Hematopoietic multipotent progenitor cell (in vitro differentiated cells): ENCODE data around the gene MAPRE2. TPM values are rescaled to one million over a fixed set of nuclear protein-coding genes. Genes with fewer than 3 reads are reported as not detected.

Experiments
- DNase-seq, 3 donors: peaks; one replicate each; pipeline ENCODE4 v3.0.0-alpha.2; 2011 to 2015; ENCODE audit warnings: low read depth in 2 of 3, low spot score in 2 of 3
- total RNA-seq: library from RNA; depleted of rRNA; stranded (reverse); fragments of >200 nt; gene quantifications from one replicate; pipeline ENCODE4 v1.2.3, GENCODE V29; 2012

The MAPRE2 gene
- total RNA-seq, 1 donor = 77.6 TPM

GRCh38 chr18:35117372-35117771, 76.2 kb downstream of the MAPRE2 start:
- no peak for DNase-seq

DNA sequence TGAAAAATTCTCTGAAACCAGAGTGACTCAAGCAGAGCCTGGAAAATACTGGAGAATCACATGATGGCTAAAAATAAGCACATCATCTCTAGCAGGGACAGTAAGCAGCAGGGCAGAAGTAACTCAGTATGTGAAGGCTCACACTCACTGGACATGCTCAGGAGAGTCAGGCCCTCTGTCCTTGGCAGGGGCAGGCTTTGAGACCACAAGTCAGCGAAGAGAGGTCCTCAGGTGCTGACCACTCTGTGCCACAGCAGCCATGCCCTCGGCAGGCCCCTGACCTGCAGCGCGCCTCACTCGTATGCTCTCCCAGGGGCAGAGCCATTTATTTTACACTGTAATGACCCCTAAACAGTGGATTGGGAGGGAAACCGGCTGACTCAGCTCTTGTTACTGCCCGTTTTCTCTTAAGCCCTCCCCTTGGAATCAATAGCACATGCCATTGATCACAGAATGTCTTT, 76.8 kb downstream of the MAPRE2 start:
- no peak for DNase-seq

GRCh38 chr18:35118641-35119040, 77.4 kb downstream of the MAPRE2 start:
- DNase-seq = no peak

GRCh38 chr18:35121038-35121437, 79.8 kb downstream of the MAPRE2 start:
- no peak for DNase-seq

DNA sequence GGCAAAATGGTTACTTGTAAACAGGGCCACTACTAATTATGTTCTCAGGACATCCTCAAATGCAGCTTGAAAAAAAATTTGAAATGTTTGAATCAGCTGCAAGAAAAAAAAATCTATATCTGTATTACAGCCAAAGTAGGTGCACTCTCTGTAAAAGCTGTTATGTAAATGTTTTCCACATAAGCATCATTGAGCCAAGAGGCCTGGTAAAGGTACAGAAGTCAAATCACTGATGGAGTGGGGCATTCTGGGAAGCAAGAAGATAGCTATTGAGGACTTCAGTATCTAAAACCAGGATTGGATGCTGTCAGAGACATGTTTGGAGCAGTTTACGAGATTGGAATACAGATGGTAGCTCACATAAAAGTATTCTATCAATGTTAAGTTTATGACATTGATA, 80.3 kb downstream of the MAPRE2 start:
- DNase-seq = no peak

DNA sequence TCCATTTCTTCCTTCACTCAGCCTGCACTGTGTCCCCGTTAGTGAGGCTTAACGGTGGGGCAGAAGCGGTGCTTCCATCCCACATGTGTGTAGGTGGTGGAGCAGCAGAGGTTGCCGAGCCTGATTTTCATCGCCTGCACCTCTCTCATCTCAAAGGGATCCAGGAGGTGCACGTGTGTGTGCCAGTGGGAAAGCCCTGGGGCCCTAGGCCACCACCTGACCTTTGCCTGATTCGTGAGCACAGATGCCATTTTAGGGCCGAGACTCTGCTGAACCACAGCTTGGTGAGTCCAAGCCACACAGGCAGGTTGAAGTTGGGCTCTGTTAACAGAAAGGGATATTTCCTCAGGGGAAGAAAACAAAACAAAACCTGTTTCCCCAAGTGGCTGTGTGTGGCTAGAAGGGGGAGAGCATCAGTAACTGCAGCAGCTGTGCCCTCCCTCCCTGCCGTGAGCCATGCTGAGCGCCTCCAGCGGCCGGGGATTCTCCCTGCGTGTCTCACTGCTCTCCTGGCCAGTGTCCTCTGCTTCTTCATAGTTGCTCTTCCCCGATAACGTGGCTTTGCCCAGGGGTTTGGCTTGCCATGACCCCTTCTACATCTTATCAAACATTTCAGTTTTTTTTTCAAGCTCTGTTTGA, 81.5 kb downstream of the MAPRE2 start:
- peak in 2 of 3 donors; percentile 16 to 58 for DNase-seq

DNA sequence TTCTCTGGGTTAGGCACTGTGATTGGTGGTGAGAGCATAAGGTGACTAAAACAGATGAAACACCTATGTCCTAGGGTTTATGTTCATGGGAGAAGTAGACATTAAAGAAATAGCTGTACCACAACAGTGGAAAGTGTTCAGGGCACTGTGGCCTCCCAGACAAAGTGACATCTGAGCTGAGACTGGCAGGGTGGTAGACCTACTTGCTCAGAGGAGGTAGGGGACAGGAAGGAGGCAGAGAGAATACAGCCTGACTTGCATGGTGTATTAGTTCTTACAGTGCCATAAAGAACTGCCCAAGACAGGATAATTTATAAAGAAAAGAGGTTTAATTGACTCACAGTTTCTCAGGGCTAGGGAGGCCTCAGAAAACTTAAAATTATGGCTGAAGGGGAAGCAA, 82.6 kb downstream of the MAPRE2 start:
- no peak for DNase-seq

DNA sequence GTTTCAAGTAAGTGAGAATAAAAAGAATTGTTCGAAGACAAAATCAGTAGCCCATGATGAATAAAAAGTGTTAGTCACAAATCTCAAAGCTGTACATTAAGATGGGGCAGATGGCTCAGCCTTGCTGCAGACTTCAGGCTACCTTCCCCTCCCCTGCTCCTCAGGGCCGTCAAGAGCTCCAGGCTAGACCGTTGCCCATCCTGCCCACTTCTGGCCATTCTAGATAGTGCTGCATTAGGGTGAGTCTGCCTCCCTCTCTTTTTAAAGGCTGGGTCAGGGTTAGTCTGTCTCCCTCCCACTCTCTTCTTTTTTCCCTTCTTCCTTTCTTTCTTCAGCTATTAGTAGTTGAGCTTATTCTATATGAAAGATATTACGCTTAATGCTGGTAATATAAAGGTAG, 86.0 kb downstream of the MAPRE2 start:
- DNase-seq = peak in 2 of 3 donors; percentile 21 to 24

DNA sequence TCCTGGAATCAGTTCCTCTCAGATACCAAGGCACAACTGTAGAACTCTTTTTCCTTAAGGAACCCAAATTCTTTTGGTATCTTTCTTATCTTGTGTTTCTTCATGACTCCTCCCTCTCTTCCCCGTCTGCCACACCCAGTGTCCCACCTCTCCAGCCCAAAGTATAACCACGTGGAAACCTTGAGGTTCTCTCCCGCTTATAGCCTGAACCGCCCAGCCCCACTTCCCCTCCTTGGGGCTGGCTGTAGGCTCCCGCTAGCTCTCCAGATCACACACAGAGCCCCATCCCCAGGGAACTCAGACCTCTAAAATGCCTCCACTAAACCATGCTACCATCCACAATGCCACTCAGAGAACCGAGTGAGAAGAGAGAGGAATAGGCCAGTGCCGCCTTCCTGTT, 87.5 kb downstream of the MAPRE2 start:
- no peak for DNase-seq

DNA sequence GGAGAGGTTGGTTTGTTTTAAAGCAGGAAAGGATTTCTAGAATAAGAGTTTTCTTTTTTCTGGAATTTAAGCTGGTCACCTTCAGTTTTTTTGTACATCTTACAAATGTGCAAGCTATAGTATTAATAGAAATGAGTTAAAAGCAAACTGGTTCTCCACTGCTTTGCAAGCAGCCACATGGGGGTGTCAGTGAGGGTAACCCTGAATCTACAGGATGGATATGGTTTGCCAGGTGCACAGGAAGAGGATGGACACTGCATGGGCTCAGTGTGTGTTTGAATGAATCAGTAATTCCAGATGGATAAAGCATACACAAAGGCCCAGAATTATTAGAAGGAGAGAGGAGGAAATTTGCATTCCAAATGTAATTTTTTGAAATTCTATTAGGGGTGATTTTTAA, 89.0 kb downstream of the MAPRE2 start:
- DNase-seq = no peak

DNA sequence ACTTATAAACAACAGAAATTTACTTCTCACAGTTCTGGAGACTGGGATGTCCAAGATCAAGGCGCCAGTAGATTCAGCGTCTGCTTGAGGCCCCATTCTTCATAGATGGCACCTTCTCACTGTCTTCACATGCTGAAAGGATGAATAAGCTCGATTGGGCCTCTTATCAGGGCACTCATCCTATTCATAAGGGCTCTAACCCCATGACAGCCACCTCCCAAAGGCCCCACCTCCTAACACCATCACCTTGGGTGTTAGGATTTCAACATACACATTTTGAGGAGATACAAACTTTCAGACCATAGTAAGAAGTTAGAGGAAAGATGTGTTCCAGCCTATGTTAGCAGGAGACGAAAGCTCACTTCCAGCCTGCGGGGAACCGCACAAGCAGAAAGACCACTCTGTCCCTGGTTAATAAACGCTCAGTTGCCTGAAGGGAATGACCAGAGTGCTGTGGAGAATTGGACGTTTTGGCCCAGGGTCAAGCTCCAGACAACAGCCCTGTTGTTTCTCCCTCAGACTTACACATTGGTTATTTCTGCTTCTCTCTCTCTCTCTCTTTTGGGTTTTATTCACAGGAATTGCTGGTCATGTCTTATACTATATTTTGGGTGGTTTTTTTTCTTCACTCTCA, 90.3 kb downstream of the MAPRE2 start:
- DNase-seq = no peak

DNA sequence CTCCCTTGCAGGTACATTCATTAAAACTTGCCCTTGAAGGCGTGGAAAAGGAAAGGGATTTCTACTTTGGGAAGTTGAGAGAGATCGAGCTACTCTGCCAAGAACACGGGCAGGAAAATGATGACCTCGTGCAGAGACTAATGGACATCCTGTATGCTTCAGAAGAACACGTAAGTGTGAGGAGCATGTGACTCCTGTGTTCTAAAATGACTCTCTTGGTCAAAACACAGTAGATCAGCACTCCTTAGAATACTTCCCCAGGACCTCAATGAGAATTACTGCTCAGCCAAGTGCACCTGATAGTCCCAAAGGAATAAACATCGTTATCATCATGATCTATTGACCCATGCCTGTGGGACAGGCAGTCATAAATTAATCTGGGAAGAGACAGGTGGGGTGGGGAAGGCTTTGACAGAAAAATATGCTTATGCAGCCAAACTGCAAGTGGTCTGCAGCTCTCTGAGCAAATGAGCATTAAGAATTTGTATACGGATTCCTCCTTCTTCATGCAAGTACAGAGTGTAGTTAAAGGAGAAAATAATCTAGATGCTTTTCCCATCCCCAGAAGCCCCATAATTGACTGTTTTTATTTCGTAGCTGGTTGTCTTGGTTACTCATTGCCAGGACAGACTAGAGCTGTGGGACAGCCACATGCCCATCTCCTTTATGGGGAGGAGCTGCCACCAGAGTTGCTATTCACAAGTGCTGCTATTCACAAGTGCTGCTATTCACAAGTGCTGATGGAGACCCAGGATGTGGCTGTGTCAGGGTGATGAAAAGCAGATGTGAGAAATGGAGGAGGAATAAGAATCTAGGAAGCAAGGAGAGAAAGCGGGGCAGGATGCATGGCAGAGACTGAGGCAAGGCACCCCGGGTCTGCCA, 91.0 kb downstream of the MAPRE2 start:
- no peak for DNase-seq

DNA sequence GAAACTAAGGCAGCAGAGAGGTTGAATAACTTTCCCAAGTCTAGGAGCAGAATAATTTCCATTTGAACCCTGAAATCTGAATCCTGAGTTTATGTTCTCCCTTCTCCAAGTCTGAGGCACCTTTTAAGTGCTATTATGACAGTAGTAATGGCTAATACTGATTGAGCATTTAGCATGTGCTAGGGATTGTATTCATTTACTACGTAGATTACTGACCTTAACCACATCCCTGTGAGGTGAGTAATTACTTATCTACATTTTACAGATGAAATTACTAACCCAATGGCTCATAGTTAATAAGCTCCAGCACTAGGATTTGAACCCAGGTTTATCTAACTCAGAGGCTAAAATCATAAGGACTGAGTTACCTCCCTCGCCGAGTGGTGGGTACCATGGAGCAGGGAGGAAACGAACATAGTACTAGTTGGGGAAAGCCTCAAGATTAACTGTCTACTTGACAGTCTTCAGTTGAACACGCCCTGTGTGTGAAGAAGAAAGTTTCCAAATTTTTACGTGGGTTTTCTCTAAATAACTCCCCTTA, 93.0 kb downstream of the MAPRE2 start:
- no peak for DNase-seq

- no peak for DNase-seq
These were observed 93.7 kb downstream of the MAPRE2 start for GRCh38 chr18:35134791-35135531.

DNA sequence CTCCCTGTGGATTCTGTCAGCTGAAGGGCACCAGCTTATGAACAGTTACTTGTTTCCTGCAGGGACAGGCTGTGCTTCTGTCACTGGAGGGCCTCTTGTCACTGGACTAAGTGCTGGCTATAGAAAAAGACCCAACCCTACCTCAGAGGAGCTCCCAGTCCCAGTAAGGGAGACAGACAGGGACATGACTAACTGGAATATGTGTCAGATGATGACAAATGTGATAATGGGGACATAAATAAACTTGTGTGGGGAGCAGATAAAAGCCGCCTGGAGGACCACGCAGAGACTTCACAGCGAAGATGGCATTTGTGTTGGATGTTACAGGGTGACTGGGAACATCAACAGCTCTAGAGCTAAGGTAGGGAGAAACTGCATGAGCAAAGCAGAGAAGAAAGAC, 95.0 kb downstream of the MAPRE2 start:
- no peak for DNase-seq

GRCh38 chr18:35136885-35137284, 95.7 kb downstream of the MAPRE2 start:
- DNase-seq = no peak

DNA sequence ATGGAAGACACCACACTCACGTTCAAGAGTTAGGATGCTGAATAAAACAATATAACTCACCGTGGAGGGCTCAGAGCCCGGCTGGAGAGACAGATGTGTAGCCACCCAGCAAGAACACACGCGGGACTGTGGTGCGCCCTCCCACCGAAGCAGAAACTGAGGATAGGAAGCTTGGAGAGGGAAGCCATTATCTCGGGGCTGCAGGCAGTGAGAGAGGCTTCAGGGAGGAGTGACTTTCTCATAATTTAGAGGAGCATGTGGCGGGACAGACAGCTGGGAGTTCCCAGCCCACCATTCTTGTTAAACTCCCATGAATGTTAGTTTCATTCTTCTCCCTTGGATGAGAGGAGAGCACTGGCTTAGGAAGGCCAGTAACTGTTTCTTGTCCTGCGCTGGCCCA, 96.4 kb downstream of the MAPRE2 start:
- DNase-seq = no peak

GRCh38 chr18:35138773-35139172, 97.6 kb downstream of the MAPRE2 start:
- DNase-seq = no peak

DNA sequence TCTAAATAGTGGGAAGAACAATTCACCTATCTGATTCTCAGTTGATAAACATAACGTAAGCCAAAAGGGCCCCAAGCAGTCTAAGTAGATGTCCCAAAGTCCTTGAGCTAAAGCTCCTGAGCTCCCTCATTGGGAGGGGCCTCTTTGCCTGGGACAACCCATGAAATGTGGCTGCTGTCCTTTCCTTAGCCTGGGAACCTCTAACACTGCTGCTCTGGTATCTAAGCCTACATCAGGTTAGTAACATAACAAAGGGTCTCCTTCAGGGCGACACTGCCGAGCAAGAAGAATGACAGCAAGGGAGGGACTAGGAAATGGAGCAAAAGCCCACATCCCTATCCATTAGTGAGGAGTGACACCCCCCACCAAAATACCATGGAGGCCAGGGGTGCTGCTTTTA, 98.3 kb downstream of the MAPRE2 start:
- no peak for DNase-seq

- no peak for DNase-seq
These were observed 99.9 kb downstream of the MAPRE2 start for GRCh38 chr18:35141077-35141476.
